Suprapubic skin (tissue), 4 donors: ENCODE data around the gene PIGK.

Experiments
- EP300 ChIP-seq: sonication (generic); formaldehyde crosslinking; IDR thresholded peaks from one replicate; pipeline ENCODE4 v1.6.1; 2017; ENCODE audit warnings: antibody characterized with exemption
- POLR2A ChIP-seq, 2 donors: fragments of 450-650 bp; IDR thresholded peaks; one replicate each; pipeline ENCODE4 v1.6.1; 2017; ENCODE audit warnings: antibody characterized with exemption in 2 of 2, mild to moderate bottlenecking in 2 of 2, moderate library complexity in 2 of 2
- POLR2AphosphoS5 ChIP-seq, 3 donors: sonication (generic); formaldehyde crosslinking; IDR thresholded peaks; one replicate each; pipeline ENCODE4 v1.6.1; 2017; ENCODE audit warnings: antibody characterized with exemption in 3 of 3
- TF ChIP-seq, protein P1 (sequence below), 2 donors: fragments of 200-600 bp in 1 of 2; fragments of 450-650 bp in 1 of 2; sonication (generic) in 1 of 2; IDR thresholded peaks; one replicate each; pipeline ENCODE4 v1.5.1; 2016 to 2019; ENCODE audit warnings: antibody characterized with exemption in 2 of 2, mild to moderate bottlenecking in 1 of 2, moderate library complexity in 1 of 2

DNA sequence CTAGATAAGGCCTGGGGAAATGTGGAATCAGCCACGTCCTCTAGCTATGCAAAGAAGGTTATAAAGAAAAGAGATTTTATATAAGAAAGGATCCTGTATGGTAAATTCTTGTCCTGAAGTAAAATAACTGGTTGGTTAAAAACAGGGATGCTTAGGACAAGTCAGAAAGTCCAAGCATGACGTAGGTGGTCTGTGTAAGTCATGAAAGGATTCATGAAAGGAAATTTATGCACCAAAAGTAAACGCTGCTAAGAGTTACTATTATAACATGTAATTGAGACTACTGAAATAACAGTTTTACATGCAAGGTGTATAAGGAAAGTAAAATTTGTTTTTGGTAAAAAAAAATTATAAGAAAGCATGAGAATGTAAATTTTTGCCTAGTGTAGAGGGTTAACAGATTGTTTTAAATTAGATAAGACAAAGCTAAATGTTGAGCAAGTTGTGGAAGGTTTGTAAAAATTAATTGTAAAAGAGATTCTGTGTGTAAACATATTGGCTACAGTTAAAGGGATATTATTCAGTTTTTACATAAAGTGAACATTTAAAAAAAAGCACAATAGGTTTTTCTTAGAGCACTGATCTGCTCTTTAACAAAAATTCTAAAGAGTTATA, 43.9 kb downstream of the PIGK start:
- TF ChIP-seq, protein P1, sequence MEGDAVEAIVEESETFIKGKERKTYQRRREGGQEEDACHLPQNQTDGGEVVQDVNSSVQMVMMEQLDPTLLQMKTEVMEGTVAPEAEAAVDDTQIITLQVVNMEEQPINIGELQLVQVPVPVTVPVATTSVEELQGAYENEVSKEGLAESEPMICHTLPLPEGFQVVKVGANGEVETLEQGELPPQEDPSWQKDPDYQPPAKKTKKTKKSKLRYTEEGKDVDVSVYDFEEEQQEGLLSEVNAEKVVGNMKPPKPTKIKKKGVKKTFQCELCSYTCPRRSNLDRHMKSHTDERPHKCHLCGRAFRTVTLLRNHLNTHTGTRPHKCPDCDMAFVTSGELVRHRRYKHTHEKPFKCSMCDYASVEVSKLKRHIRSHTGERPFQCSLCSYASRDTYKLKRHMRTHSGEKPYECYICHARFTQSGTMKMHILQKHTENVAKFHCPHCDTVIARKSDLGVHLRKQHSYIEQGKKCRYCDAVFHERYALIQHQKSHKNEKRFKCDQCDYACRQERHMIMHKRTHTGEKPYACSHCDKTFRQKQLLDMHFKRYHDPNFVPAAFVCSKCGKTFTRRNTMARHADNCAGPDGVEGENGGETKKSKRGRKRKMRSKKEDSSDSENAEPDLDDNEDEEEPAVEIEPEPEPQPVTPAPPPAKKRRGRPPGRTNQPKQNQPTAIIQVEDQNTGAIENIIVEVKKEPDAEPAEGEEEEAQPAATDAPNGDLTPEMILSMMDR (IDR thresholded peaks at IDR 0.05): no peak
- TF ChIP-seq POLR2A (IDR thresholded peaks at IDR 0.05) (no peak), POLR2AphosphoS5 (IDR thresholded peaks at IDR 0.05) (no peak), EP300 (no peak)
